Activated CD8-positive, alpha-beta memory T cell treated with anti-CD3 and anti-CD28 coated beads for 4 hours (primary cell): Measurements from ENCODE around the gene FBN1.

Experiments
- DNase-seq, 2 donors: peaks; one replicate each; pipeline ENCODE4 v3.0.0-alpha.2; 2020; ENCODE audit warnings: low read depth in 2 of 2

The FBN1 gene

GRCh38 chr15:48652510-48653076, 7.1 kb upstream of the FBN1 start:
- DNase-seq, result no peak

GRCh38 chr15:48650931-48651330, 5.4 kb upstream of the FBN1 start:
- DNase-seq, result no peak

DNA sequence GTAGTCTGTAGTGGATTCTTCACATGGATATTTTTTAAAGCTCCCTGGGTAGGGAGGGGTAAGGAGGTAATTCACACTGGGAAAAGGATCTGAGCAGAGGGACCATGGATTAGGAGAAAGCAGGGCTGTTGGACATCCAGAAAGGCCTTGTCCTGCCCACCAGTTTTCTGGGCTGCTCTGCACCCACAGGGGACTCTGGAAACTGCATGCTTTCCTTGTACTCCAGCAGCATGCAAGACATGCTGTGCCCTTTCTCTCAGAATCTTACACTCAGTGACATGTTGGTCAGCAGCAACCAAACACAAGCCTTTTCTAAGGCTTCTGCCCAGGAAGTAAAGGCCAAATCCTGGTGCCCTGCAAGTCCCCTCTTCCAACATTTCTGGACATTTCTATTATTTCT, 2.5 kb upstream of the FBN1 start:
- no peak for DNase-seq

GRCh38 chr15:48646331-48646730, 822 bp upstream of the FBN1 start:
- DNase-seq, result no peak

DNA sequence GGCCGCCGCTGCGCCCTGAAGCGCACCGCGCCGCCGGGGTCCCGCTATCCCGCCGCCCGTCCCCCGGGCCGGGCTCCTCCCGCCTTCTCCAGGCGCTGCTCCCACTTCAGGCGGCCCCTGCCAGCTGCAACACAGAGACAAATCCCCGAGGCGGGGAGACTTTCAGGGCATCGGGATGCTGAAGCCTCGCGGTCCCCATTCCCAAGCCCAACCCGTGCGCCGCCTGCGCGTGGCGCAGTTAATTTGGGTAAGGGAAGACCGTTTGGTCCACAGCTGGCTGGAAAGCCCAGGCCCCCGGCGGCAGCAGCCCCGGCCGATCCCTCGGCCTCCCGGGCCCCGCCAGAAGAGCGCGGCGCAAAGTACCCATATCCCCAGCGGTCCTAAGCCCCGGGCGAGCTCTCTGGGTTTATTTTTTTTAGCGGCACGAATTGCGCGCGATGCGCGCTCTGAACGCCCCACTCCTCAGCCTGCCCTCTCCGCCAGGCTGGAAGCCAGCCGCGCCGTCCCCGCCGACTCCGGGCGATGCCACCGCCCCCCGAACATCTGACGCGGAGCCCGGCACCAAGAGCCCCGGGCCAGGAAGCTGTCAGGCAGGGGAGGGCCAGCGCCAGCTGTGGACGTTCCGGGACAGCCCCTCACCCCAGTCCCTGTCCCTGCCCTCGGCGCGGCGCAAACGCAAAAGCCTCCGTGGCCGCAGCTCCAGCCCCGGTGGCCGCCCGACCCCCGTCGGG, 517 bp downstream of the FBN1 start:
- DNase-seq, result no peak

DNA sequence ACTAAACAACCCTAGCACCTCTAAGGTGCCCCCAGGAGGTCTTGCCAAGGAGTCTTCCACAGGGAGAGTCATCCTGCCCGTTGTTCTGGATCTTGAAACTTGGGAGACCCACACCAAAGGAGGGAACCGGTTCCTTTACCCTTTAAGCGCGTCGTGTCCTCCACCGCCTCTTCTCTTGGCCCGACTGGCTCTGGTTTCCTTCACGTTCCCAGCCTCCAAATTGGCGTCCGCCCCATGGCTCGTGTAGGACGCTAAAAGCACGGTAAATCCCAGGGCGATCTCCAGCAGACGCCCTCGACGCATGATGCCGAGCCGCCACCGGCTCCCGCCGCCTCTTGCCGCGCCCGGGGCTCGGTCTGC, 1.1 kb downstream of the FBN1 start:
- DNase-seq, result no peak

DNA sequence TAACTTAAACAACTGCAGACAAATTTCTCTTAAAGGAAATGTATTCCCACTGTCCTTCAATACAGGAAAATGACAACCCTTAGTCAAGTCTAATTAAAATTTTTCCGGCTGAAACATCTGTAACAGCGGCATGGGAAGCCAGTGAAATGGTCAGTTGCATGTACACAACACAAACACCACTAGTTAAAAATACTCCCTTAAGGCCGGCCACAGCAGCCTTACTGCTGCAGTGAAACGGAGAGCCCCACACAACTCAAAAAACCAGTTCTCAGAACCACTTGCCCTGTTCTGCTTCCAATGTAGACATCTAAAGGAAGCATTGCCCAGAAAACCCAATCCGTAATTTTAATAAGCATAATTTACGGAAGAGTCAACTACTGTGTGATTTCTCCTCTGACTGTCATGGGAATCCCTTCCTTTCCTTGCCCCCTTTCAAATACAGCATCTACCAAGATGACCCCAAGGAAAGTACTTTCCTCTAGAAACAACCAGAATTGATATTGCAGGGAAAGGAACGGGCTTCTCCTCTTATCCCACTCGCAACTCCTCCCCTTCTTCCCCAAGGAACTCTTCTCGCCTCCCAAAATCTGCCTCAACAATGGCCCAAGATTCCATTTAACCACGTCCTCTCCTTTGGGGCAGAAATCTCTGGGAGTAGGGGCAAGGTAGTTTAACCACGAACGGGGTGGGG, 1.6 kb downstream of the FBN1 start:
- DNase-seq, result no peak

- DNase-seq, result no peak
Observed at GRCh38 chr15:48643206-48643605, 2.3 kb downstream of the FBN1 start.

DNA sequence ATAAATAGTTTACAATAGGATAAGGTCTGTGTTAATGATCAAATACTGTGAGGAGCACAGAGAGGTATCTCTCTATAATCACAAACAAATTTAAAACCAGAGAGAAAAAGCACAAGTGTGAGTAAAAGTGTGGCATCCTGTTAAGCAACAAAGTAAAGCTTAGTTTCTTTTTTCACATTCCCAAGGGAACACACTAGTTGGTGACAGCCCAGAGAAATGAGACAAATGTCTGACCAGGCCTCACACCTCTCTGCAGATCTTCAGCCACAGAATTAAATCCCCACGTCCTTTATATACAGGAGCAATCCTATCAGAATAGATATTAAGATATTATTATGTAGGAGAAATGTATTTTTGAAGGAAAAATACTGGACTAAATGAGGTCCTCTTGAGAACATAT, 2.7 kb downstream of the FBN1 start:
- DNase-seq, result no peak

DNA sequence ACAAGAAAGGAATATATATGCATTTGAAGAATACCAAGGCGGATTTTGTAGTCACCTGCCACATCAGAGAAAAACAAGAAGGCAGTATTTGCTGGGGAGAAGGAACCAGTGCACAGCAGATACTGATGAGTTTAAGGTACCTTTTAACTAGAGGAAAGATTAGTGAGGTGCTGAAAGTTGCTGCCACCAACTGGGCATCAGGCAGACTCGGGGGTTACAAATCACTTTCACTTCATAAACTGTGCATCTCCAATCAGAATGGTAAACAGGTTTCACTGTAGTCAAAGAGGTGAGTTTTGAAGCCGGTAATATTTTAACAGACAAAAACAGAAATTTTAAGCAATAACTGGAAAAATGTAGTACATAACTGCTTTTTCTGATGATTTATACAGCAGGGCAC, 4.1 kb downstream of the FBN1 start:
- DNase-seq, result no peak

GRCh38 chr15:48638963-48639362, 6.5 kb downstream of the FBN1 start:
- DNase-seq, result no peak

DNA sequence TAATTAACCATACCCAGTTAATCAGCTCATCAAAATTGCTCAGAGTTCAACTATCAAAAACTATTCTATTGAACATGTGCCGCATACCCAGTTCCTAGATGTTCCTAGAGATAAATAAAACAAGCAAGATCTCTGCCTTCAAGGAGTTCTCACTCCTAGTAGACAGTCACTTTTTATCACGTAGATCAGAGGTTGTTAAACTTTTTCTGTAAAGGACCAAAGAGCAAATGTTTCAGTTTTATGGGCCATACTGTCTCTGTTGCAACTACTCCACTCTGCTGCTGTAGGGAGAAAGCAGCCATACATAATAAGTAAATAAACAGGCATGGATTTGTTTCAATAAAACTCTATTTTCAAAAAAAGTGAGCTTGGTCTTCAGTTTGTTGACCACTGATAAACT, 7.9 kb downstream of the FBN1 start:
- no peak for DNase-seq

- no peak for DNase-seq
Observed at GRCh38 chr15:48636511-48636910, 9.0 kb downstream of the FBN1 start.

DNA sequence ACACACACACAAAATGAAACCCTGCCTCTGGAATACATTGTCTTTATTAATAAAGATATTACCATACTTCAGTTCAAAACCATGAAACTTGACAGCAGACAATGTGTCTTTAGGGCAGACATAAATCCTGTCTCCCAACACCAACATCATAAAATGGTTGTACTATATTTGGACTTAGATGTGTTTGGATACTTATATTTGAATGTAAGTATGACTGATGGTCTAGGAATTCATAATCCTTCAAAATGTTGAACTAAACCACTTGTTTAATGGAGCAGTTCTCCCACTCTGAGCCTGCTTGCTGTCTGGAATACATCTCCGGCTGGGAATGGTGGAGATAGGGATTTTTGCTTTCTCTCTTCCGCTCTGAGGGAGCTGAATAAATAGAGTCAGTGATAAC, 10.6 kb downstream of the FBN1 start:
- DNase-seq, result no peak

DNA sequence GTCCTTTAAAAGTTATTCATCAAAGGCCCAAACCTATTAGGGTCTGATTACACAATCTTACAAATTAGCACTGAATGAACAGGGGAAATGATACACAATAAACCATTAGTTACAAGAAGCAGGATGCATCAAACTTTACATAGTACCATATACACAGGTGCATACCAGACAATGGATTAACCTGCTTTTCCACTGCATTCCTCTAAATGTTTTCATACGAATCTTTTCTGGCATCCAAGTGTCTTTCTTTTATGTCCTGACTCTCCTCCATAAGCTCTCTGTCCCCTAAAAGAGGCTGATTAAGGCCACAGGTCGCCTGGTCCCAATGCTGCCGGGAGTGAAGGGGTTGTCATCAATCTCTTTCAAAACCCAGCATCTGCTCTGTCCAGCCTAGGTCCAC, 11.4 kb downstream of the FBN1 start:
- DNase-seq, result no peak

- no peak for DNase-seq
Observed at GRCh38 chr15:48632651-48633050, 12.9 kb downstream of the FBN1 start.

GRCh38 chr15:48631176-48631770, 14.2 kb downstream of the FBN1 start:
- DNase-seq, result no peak

DNA sequence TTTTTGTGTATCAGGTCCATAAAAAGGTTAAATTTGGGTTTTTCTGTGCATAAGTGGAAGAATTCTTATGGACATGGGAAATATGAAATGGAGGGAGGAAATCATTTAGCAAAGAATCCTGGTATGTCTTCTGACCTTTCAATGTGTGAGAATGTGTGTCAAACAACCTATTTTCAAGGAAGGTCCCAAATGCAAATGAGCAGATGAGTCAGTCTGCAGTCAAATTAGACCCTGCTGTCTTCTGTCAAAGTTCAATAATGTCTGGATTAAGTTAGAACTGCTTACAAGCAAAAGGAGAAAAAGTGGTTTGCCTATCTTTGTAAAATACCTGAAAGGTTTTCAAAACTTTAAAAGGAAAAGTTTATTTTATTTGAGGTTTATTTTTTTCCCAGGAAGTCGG, 15.3 kb downstream of the FBN1 start:
- no peak for DNase-seq

GRCh38 chr15:48628832-48629231, 16.7 kb downstream of the FBN1 start:
- no peak for DNase-seq

DNA sequence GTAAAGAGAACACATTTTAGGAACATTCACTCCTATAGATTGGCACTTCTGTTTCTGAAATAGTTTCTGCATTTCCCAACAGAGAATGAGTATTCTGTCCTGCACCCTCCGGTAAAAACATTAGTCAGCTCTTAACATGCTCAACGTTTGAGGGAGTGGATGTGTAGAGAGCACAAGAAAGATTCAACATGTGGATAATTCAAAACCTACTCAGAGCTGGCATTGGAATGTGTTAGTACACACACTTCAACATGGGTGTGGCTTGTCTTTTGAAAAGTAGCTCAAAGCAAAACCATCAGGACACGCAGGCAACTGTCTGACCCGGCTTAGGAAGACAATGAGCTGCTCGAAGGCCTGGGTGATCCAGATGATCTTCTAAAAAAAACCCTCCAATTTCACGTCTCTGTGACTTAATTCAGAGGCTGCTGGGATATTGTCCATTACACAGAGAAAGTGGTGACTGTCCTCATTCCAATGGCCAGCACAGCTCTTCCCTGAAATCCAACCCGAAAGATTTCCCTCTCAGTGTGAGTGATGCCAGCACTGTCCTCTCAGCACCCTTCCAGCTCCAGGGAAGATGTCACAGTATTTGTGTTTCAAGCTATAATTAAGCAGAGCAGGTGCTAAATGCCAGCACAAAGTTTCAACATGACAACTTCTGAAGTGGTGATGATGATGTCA, 18.1 kb downstream of the FBN1 start:
- DNase-seq, result no peak

GRCh38 chr15:48625126-48625525, 20.4 kb downstream of the FBN1 start:
- DNase-seq, result no peak

- DNase-seq, result no peak
Observed at GRCh38 chr15:48624700-48625099, 20.8 kb downstream of the FBN1 start.
